SK-N-MC (cell line): ENCODE data around the gene COX11.

Experiments used
- EZH2 ChIP-seq: fragments of 200-600 bp; sonication (generic); IDR thresholded peaks from one replicate; pipeline ENCODE4 v1.6.1; 2017; ENCODE audit warnings: antibody characterized with exemption
- FOXP2 ChIP-seq: optimal IDR thresholded peaks from 2 replicates; pipeline ENCODE3; 2011; ENCODE audit warnings: mild to moderate bottlenecking, moderate library complexity; ENCODE audit not compliant: insufficient read depth; ENCODE audit errors: extremely low read length, control extremely low read depth
- POLR2AphosphoS5 ChIP-seq: IDR thresholded peaks from 2 replicates; pipeline ENCODE4 v1.6.1; 2012; ENCODE audit warnings: mild to moderate bottlenecking, low read depth, low read length, borderline replicate concordance

- no peak for TF ChIP-seq POLR2AphosphoS5
- no peak for TF ChIP-seq FOXP2
- no peak for TF ChIP-seq EZH2
These were observed 506 bp upstream of the COX11 start for GRCh38 chr17:54968988-54969332.
